Measurements from ENCODE around the gene OAS3.

The OAS3 gene

DNA sequence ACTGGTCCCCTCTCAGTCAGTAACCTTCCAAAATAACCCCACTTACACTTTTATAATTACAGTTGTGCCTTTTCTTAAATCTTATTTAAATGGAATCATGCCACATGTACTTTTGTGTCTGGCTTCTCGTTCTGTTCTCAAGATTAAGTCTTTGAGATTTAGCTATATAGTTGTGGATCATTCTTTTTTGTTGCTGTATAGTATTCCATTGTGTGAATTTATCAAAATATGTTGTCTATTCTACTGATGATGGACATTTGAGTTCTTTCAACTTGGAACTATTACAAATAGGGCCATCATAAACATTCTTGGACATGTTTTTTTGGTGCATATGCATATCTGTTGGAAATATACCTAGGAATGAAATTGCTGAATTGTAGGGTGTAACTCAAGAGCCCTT lies 9.0 kb downstream of the OAS3 start:
- H3K4me1 ChIP-seq (ENCODE audit: control insufficient read depth, low read length): peaks cover 2% of the 10 kb centered on the region
- no peaks in the 10 kb centered on the region for H3K79me2 ChIP-seq (ENCODE audit: control insufficient read depth, low read length)
- H3K4me3 ChIP-seq (ENCODE audit: low read length): no peak overlapping the region
- no peaks in the 10 kb centered on the region for H4K20me1 ChIP-seq (ENCODE audit: control insufficient read depth, insufficient read depth, low read depth, low read length)
- H3K9me3 ChIP-seq (ENCODE audit: control insufficient read depth, insufficient read depth, low read length): no peaks in the 10 kb centered on the region
- H3K4me2 ChIP-seq (ENCODE audit: low read length): no peak overlapping the region
- no peaks in the 10 kb centered on the region for H3K9me2 ChIP-seq (replicated peaks; ENCODE audit: control insufficient read depth, low read length)
- no peak overlapping the region for H3K27ac ChIP-seq (ENCODE audit: low read depth, low read length)
- no peak for TF ChIP-seq EZH2phosphoT487 (IDR thresholded peaks at IDR 0.05; ENCODE audit: borderline replicate concordance, low read length)
- TF ChIP-seq, protein P1, sequence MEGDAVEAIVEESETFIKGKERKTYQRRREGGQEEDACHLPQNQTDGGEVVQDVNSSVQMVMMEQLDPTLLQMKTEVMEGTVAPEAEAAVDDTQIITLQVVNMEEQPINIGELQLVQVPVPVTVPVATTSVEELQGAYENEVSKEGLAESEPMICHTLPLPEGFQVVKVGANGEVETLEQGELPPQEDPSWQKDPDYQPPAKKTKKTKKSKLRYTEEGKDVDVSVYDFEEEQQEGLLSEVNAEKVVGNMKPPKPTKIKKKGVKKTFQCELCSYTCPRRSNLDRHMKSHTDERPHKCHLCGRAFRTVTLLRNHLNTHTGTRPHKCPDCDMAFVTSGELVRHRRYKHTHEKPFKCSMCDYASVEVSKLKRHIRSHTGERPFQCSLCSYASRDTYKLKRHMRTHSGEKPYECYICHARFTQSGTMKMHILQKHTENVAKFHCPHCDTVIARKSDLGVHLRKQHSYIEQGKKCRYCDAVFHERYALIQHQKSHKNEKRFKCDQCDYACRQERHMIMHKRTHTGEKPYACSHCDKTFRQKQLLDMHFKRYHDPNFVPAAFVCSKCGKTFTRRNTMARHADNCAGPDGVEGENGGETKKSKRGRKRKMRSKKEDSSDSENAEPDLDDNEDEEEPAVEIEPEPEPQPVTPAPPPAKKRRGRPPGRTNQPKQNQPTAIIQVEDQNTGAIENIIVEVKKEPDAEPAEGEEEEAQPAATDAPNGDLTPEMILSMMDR (IDR thresholded peaks at IDR 0.05; ENCODE audit: low read depth, low read length, poor library complexity, severe bottlenecking): no peak
- H3F3A ChIP-seq (ENCODE audit: control insufficient read depth, insufficient read depth): peaks cover 2% of the 10 kb centered on the region; the same call in 1 of the 2 replicates
- no peaks in the 10 kb centered on the region for H3K36me3 ChIP-seq (ENCODE audit: control insufficient read depth, low read length)
- no peaks in the 10 kb centered on the region for H3K27me3 ChIP-seq (ENCODE audit: control insufficient read depth, low read length)

DNA sequence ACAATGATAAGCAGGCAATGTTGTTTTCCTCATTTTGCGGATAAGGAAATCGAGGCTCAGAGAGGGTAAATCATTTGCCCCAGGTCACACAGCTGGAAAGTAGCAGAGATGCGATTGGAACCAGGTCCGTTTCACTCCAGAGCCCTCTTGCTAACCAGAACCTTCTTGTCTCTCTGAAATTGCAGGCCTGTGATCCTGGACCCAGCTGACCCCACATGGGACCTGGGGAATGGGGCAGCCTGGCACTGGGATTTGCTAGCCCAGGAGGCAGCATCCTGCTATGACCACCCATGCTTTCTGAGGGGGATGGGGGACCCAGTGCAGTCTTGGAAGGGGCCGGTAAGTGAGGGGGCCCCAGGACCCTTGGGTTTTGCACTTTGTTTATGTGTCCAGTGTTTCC lies 9.5 kb downstream of the OAS3 start:
- Histone ChIP-seq H3K27me3 (ENCODE audit: control insufficient read depth, low read length) (no peaks in the 10 kb centered on the region), H3F3A (ENCODE audit: control insufficient read depth, insufficient read depth) (peaks cover 2% of the 10 kb centered on the region; the same call in 1 of the 2 replicates), H3K4me1 (ENCODE audit: control insufficient read depth, low read length) (peaks cover 7% of the 10 kb centered on the region), H3K4me2 (ENCODE audit: low read length) (no peak overlapping the region), H3K4me3 (ENCODE audit: low read length) (no peak overlapping the region), H3K27ac (ENCODE audit: low read depth, low read length) (no peak overlapping the region), H3K79me2 (ENCODE audit: control insufficient read depth, low read length) (no peaks in the 10 kb centered on the region), H3K9me2 (replicated peaks; ENCODE audit: control insufficient read depth, low read length) (no peaks in the 10 kb centered on the region), H3K36me3 (ENCODE audit: control insufficient read depth, low read length) (no peaks in the 10 kb centered on the region), H4K20me1 (ENCODE audit: control insufficient read depth, insufficient read depth, low read depth, low read length) (no peaks in the 10 kb centered on the region), H3K9me3 (ENCODE audit: control insufficient read depth, insufficient read depth, low read length) (no peaks in the 10 kb centered on the region)
- TF ChIP-seq, protein P1 (IDR thresholded peaks at IDR 0.05; ENCODE audit: low read depth, low read length, poor library complexity, severe bottlenecking): no peak
- TF ChIP-seq EZH2phosphoT487 (IDR thresholded peaks at IDR 0.05; ENCODE audit: borderline replicate concordance, low read length): no peak

GRCh38 chr12:112948806-112949205 lies 10.5 kb downstream of the OAS3 start:
- Histone ChIP-seq H3K4me2 (ENCODE audit: low read length) (no peak overlapping the region), H4K20me1 (ENCODE audit: control insufficient read depth, insufficient read depth, low read depth, low read length) (no peaks in the 10 kb centered on the region), H3K4me1 (ENCODE audit: control insufficient read depth, low read length) (peaks cover 7% of the 10 kb centered on the region), H3K4me3 (ENCODE audit: low read length) (no peak overlapping the region), H3F3A (ENCODE audit: control insufficient read depth, insufficient read depth) (peaks cover 2% of the 10 kb centered on the region; the same call in 1 of the 2 replicates), H3K79me2 (ENCODE audit: control insufficient read depth, low read length) (no peaks in the 10 kb centered on the region), H3K27ac (ENCODE audit: low read depth, low read length) (no peak overlapping the region), H3K27me3 (ENCODE audit: control insufficient read depth, low read length) (no peaks in the 10 kb centered on the region), H3K36me3 (ENCODE audit: control insufficient read depth, low read length) (no peaks in the 10 kb centered on the region), H3K9me3 (ENCODE audit: control insufficient read depth, insufficient read depth, low read length) (no peaks in the 10 kb centered on the region), H3K9me2 (replicated peaks; ENCODE audit: control insufficient read depth, low read length) (no peaks in the 10 kb centered on the region)
- TF ChIP-seq, protein P1 (IDR thresholded peaks at IDR 0.05; ENCODE audit: low read depth, low read length, poor library complexity, severe bottlenecking): no peak
- no peak for TF ChIP-seq EZH2phosphoT487 (IDR thresholded peaks at IDR 0.05; ENCODE audit: borderline replicate concordance, low read length)

Data from DOHH2 (cell line).